SHP77 (cell line): ENCODE data around the gene SERPINA3.

Source experiments
- DNase-seq, 2 experiments: peaks; one replicate each; lab custom pipeline; 2025; lab: John Stamatoyannopoulos, UW

SERPINA3 gene

DNA sequence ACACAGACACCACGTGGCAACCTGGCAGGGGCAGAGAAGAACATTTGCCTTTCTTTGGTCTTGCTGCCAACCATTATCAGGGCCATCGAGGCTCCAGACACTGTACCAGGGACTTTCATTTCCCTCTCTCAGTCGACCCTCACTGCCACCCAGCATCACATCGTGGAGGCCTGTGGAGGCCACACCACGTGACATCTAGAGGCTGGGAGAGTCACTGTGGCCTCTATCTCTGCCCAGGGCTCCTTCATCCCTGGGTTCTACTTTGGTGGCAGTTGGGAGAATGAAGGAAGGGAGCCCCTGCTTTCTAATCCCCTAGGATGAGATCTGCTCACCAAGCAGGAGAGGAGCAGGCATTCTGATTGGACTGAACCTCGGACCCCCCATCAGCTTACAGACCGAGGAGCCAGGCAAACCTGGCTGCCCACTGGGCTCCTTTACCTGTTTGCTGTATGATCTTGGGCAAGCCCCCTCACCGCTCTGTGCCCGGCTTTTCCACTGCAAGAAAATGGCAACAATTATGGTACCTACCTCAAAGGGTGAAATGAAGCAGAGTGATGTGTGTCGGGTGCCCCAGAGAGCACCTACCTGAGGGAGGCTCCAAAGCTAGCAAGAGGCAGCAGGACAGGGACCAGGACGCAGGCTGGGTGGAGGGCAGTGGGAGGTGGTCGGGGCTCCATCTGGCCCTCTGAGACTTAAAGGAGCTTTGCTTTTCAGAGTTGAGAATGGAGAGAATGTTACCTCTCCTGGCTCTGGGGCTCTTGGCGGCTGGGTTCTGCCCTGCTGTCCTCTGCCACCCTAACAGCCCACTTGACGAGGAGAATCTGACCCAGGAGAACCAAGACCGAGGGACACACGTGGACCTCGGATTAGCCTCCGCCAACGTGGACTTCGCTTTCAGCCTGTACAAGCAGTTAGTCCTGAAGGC lies 1.8 kb downstream of the SERPINA3 start:
- DNase-seq = no peak

DNA sequence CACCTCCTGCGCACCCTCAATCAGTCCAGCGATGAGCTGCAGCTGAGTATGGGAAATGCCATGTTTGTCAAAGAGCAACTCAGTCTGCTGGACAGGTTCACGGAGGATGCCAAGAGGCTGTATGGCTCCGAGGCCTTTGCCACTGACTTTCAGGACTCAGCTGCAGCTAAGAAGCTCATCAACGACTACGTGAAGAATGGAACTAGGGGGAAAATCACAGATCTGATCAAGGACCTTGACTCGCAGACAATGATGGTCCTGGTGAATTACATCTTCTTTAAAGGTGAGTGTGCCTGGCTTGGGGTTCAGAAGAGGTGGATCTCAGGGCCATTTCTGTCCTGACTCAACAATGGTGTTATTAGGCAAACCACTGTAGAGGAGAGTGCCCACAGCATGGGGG lies 2.6 kb downstream of the SERPINA3 start:
- no peak for DNase-seq

DNA sequence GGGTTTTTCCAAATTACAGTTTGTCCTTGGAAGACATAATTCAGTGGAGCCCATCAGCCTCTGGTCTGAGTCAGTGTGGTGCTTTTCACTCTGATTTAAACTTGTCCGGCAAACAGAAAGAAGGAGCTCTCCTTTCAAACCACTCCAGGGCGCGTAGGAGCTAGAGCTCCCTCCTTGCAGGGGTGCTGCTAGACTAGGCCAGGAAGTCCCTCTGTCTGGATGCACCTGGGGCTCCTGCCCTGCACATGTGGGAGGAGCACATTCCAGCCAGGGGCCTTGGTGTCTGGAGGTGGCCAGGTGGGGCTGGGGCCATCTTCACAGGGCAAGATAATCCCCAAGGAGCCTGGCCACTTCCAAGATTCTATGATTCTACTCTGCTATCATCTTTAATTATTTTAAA lies 3.1 kb downstream of the SERPINA3 start:
- DNase-seq = no peak

DNA sequence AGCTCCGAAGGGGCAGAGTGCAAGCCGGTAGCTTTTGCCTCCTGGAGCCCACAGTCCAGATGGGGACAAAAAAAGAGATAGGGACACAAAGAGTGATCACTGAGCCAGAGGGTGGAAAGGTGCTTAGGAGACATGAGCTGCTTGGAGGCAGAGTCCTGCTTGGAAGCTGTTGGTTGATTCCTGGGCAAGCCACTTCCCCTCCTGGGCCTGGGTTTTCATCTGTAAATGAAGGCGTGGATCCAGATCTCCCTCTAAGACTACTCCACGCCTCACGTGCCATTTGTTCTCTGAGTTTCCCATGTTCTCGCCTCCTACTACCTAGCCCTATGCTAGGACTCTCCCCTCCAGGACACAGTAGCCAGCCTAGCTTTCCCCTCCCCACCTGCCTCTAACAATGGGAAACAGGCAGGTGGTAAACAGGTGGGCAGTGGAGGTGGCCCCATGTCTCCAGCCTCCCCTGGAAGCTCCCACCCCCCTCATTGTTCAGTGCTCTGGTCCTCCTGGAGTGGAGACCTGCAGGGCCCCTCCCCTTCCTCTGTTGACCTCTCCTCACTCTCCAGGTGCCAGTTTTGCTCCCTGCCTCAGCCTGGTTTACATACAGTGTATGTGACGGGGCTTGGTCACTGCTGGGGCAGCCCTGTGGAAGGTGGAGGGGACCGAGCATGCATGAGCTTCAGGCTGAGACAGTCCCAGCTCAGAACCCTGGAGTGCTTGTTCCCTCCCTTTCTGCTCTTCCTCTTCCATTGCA lies 3.8 kb downstream of the SERPINA3 start:
- no peak for DNase-seq

DNA sequence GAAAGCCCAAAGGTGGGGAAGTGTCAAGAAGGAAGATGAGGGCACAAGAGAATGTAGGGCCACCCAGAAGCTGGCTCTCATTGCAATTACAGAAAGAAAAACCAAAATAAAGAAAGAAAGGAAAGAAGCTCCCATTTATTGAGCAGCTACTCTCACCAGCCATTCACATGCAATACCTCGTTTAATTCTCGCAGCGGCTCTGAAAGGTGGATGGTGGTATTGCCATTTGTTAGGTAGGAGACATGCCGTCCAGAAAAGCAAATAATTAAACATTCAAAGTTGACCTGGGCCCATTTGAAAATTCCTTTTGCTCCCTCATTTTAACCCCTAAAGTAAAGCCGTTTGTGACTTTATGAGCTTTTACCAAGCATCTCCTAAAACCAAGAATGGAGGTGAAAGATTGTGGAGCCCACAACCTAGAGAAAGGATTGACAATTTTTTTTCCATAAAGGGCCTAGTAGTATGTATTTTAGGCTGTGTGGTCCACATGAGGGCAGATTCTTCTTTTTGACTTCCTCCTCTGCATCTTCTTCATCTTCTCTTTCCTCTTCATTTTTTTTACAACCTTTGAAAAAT lies 5.3 kb downstream of the SERPINA3 start:
- no peak for DNase-seq

DNA sequence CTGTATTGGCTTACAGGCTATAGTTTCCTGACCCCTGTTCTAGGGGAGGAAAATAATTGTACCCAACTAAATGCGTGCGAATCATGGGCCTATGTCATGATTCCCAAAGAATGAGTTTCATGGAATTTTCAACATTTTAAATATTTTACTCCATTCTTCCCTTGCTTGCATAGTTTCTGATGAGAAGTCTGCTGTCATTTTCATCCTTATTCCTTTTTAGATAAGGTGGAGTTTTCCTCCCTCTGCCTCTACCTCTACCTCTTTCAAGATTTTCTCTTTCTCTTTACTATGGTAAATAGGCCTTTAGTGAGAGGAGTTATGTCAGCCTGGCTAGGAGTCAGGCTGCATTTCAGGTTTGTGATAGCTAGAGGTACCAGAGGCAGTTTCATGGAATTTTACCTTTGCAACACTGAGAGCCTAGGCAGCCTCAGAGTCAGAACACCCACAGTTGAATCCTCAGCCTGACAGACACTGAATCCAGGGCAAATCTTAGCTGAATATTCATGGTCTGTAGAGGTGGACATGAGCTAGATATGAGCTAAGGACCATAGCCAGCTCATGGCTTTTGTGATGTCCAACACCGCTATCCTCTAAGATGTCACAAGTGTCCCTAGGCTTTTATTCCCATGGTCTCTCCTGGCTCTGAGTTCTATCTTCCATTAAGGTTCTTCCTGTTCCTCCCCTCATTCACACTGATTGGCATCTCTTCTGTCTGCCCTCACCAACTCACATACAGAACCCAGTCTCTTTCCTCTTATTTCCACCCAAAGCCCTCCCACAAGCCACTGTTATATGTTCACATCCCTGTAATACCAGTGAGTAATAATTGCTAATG lies 6.0 kb downstream of the SERPINA3 start:
- no peak for DNase-seq

DNA sequence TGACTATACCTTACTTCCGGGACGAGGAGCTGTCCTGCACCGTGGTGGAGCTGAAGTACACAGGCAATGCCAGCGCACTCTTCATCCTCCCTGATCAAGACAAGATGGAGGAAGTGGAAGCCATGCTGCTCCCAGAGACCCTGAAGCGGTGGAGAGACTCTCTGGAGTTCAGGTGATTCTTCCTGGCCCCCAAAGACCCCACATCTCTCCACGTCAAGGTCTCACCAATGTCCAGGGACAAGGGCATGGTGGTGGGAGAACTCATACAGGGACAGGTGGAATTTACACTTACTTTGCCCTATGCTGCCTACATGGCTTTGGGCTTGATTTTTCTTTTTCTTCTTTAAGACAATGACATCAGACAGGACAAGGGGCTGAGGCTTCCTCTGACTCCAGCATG lies 7.1 kb downstream of the SERPINA3 start:
- DNase-seq = no peak

DNA sequence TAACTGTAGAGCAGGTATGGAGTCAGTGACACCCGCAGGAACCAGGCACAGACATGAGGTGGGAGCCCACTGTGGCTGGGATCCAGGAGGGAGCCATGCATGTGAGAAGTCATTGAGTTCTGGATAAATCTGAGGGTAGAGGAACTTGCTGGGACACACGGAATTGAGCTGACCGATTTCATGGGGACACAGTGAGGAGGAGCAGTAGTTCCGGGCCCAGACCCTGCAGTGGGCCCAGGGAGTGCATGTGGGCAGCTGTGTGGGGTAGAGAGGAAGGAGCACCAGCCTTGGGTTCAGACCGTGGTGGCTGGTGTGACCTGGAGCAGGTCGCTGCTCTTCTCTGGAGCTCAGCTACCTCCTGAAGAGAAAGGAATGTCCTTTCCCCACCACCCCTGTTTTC lies 8.4 kb downstream of the SERPINA3 start:
- no peak for DNase-seq

DNA sequence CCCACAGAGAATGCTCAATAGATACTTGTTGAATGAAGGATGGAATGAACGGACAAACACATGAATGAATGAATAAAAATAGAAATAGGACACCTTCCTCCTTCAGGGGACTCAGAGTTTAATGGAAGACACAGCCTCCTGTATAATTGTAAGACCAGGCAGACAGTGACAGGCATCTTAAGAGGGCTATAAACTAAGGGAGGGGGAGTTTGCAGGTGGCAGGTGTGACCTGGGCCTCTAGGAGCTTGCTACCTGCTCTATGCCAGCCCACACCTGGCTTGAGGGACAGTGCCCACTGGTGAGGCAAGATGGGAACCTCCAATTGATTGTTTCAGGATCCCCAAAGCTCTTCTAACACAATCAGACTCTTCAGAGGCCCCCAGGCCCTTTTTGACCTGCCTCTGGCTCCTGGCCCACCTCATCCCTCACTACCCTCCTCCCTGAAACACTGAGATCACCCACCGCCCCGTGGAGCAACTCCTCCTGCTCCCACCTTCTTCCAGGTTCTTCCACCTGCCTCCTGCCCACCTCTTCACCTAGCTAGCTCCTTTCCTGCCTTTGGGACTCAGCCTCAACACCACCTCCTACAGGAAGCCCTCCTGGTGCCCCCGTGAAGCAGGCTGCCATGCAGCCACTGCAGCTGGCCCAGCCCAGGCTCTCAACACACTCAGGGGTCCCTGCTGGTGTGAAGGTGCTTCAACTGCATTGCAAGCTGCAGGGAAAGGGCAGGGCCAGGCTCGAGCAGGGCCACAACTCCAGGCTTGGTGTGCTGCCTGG lies 9.4 kb downstream of the SERPINA3 start:
- no peak for DNase-seq

DNA sequence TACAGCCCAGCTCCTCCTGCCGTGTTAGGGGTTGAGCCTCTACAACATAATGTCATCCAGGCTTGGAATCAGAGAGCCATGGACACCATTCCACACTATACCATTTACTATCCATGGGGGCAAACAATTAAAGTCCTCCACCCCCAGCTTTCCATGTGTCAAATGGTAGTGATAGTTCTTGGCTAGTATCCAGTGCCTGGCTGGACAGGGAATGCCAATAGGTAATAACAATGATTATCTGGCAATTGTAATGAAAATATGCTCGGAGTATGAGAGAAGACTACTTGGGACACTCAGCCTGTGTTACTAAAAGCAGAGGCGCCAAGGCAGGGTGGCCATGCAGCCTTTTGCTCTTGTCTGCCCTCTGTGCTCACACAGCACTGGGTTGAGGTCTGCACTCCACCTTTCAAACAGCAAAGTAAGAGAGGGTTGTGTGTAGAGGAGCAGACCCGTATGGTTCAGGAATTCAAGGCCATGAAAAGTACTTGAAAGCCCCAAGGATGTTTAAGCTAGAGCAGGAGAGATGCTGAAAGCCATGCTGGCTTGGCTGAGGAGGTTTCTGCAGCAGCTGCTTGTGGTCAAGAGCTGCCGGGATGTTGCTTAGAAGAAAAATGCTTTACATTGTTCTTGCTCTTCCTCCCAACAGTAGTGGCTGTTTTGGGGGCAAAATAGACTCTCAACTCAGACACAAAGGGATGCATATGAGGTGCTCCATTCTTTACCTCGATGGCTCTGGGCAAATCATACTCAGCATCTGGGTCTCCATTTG lies 10.6 kb downstream of the SERPINA3 start:
- DNase-seq = no peak

DNA sequence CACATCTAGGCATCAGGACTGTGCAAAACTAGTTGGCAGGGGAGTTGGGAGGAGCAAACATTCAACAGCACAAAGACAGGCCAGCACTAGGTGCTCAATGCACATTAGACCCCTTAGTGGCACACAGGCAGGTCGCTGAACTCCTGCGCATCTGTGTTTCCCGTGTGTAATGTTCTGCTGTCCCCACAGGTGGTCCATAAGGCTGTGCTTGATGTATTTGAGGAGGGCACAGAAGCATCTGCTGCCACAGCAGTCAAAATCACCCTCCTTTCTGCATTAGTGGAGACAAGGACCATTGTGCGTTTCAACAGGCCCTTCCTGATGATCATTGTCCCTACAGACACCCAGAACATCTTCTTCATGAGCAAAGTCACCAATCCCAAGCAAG lies 11.2 kb downstream of the SERPINA3 start:
- no peak for DNase-seq

DNA sequence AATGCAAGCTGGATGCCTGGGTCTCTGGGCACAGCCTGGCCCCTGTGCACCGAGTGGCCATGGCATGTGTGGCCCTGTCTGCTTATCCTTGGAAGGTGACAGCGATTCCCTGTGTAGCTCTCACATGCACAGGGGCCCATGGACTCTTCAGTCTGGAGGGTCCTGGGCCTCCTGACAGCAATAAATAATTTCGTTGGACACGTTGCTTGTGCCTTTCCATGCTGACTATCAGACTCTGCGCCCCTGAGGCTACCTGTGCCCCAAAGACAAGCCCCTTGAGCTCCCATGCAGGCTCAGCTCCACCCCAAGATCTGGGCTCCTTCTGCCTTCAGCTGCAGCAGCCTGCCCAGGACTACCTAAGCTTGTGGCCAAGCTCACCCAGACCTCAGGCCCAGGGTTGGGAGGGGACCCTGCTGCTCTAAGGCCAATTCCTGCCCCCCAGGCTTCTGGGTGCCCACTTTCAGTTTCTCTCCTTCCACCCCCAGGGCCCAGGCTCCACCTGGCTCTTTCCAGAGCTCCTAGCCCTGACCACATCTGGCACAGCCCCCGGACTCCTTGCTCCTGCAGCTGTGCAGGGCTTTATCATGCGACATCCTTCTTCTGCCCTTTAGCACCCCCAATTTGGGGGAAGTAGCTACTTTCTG lies 11.8 kb downstream of the SERPINA3 start:
- DNase-seq = no peak

DNA sequence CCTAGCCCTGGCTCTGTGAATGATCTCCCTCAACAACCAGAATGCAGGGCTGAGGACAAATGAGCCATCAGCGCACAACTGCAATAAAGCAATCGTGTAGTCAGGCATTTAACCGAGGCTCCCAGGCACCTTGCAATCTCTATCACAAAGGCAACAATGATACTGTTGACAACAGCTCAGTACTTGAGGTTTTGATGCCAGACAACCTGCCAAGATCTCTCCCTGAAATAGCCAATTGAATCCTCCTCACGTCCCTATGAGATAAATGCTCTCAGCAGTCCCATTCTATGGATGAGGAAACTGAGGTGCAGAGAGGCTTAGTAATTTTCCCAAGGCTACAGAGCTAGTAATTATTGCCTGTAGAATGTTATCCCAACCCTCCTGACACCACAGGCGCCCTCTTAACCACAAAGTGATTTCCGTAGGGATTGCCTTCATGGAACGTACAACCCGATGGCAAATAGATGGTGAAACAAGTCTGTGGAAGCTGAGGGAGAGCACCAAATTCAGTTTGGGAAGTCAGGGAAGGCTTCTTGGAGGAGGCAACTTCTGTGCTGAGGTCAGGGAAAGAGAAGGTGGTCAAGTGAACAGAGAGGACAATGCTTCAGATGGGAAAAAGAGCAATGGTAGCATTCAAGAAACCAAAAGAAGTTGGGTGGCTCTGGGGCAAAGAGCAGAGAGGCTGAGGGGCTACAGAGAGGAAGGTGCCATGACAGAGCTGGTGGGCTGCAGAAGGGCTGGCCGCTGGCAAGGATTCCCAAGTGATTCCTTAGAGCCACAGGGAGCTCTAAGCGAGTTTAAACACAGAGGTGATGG lies 12.6 kb downstream of the SERPINA3 start:
- DNase-seq = no peak

DNA sequence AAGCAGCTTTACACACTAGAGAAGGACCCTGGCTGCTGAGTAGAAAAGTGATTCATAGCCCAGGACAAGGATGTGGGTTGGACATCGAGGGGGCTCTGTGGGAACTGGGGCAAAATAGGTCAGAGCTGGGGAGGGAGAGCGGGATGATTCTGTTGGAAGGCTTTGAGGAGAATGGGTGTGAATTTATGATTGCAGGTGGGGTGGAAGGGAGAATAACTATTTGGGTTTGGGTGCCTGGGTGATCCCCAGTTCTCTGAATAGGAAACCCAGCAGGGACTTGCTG lies 13.1 kb downstream of the SERPINA3 start:
- no peak for DNase-seq

DNA sequence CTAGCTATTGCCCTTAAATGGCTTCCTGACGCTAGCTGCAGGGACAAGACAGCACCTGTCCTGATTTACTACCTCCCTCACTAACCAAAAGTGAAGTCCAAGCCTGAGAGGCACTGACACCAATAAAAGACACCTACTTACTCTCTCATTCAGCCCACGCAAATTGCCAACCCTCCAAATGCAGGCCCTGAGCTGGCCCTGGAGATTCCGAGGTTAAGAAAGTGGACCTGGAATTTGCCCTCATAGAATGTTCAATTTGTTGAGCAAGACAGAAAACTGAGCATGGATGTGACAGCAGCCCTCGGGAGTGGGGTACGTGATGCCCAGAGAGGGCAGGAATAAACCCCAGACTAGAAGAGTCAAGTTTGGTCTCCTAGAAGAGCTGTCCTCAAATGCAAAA lies 16.4 kb downstream of the SERPINA3 start:
- DNase-seq = no peak

DNA sequence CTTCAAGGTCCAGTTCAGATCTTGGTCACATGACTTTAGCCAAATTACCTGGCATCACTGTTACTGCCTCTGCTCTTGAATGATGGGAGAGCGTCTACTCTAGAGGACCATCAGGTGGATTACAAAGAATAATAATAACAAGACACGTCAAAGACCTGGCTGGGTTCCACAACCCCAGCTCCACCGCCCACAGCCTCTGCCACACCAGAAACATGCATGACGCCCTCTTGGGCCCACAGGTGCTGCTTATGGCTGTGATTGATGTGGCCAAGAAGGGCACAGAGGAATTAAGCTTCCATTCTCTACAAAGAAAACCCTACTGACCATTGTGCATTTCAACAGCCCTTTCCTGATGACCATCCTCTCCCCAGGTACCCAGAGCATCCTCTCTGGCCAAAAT lies 18.2 kb downstream of the SERPINA3 start:
- DNase-seq = no peak

DNA sequence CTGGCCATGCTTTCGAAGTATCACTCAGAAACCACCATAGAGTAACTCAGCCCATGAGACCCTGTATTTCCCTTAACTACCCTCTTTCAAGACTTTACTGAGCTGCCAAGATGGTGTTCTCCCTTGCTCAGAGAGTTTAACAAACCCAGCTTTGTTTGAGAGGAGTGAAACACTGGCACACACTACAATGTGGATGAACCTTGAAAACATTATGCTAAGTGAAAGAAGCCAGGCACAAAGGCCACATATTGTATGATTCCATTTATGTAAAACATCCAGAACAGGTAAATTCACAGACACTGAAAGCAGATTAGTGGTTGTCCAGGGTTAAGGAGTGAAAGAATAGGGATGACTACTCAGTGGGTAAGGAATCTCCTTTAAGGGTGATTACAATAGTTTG lies 18.9 kb downstream of the SERPINA3 start:
- no peak for DNase-seq

DNA sequence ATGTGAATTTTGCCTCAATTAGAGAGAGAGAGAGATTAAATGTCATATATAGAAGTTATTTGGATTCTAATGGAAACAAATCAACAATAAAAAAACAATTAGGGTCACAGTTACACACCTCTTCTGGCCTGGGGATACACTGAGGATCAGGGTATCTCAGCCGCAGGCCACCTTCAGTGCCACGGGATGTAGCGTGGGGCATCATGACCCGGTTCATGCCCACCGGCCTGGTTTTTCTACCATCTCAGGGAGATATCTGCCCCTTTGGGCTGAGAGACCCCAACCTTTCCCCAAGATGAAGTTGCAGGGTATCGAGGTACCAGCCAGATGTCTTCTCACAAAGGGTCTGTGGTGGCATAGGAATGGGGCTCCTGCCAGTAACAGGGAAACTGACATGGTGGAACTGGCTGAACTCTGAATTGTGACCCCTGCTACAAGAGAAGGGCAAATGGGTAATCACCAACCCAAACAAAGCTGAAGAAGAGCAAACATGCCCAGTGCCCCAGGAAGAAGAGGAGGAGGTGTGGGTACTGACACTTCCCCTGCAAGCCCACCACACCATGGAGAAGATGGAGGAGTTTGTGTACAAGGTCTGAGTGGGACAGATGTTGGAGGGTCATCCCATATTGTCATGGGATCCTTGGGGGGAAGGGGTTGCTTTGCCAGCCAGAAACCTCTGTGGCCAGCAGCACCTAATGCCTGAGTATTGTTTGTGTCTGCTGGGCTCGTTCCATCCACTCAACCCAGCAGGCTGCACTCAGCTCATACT lies 19.5 kb downstream of the SERPINA3 start:
- DNase-seq = no peak

DNA sequence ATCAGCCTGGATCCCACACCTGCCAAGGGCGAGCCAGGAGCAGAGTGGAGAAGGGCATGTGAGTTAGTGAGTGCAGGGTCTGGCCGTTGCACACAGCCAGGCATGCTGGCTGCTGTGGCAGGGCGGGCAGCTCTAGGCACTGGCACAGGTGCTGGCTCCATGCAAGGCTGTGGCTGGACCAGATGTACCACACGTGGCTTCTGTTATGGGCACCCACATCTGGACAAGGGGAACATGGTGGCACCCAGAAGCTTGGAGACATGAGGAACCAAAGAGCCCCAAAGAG lies 20.1 kb downstream of the SERPINA3 start:
- DNase-seq = no peak
